GM21619 (cell line): ENCODE data around the gene DCLK3.

Source experiments
- ATAC-seq: cut with Tn5 transposase; IDR thresholded peaks from one replicate; pipeline ENCODE4 v1.9.1; 2021; ENCODE audit not compliant: unreplicated experiment

Gene DCLK3

DNA sequence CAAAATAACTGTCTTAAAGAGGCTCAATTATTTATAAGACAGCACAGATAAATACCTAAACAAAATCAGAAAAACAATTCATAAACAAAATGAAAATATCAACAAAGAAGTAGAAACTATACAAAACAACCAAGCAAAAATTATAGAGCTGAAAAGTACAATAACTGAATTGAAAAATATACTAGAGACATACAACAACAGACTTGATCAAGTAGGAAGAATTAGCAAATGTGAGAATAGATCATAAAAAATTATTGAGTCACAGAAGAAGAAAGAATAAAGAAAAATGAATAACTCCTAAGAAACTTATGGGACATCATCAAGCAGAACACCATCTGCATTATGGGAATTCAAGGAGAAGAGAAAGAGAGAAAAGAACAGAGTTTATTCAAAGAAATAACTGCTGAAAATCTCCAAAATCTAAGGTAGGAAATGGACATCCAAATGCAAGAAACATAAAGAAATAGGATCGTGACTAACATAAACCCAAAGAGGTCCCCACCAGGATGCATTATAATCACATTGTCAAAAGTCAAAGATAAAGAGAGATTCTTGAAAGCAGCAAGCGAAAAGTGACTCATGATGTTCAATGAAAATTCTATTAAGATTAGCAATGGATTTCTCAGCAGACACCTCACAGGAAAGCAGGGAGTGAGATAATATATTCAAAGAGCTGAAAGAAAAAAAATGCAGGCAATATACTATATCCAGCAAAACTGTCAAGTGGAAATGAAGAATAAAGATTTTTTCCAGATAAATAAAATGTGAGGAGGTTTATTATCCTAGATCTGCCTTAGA is 85.9 kb downstream of the DCLK3 start:
- ATAC-seq = no peak

DNA sequence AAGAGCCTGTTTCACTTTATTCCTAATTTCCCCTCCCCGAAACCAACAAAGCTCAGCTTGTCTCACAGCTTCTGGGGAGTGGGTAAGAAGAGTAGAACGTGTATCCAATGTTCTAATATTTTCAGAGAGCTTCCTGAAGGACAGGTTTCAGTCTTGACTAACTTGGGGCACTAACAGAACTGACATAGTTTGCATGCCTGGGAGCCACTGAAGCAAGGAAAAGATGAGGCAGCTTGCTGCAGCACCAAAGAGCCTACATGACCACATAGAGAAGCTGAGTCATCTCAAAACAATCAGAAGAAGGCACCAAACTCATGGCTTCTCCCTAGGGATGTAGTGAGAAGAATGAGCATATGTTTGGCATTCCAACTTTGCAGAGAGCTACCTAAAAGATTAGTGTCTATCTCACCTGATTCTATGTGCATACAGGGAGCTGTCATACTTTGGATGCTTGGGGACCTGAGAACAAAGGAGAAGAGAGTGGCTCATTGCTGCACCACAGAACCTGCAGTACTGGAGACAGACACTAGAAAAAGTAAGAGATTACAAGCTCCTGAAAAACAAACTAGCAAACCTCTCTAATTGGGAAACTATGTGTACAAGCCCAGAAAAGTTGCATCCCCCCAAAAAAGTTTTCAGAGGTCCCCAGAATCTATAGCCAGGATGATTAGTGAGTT is 86.9 kb downstream of the DCLK3 start:
- peak; percentile 52 for ATAC-seq

DNA sequence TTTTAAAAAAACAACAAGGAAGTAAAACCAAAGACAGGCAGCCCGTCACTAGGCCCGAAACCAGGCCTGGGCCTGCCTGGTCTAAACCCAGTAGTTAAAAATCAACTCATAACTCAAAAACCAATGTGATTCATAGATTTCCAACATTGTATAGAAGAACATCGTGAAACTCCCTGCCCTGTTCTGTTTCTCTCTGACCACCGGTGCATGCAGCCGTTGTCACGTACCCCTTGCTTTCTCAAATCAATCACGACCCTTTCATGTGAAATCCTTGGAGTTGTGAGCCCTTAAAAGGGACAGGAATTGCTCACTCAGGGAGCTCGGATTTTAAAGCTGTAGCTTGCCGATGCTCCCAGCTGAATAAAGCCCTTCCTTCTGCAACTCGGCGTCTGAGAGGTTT is 89.5 kb downstream of the DCLK3 start:
- ATAC-seq = no peak

DNA sequence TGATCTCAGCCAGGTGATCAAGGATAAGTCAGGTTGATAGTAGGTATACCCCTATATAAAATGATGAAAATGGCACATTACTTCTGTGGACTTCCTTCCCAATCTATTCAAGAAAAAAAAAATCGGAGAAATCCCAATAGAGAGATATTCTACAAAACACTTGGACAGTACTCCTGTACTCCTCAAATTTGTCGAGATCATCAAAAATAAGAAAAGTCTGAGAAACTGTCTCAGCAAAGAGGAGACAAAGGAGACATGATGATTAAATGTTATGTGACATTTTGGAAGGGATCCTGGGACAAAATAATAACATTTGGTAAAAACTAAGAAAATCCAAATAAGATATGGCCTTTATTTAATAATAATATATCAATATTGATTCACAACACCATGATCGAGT is 94.6 kb downstream of the DCLK3 start:
- ATAC-seq = no peak

DNA sequence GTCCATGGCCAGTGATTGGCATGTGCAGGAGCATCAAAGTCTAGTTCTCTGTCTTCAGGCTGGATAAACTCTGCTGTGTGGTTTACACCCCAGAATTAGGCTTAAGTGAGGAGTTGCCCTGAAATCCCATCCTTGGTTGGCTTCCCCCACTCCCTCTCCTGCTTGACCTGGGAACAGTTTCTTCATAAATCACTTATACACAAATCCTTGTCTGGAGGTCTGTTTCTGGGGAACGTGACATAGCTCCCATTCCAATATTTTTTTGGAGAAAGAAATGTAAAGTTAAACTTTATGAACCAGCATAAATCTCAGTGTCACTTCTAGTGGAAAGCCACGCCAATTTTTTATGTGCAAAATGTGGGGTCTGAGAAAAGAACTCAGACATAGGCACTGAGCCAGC is 98.2 kb downstream of the DCLK3 start:
- no peak for ATAC-seq

DNA sequence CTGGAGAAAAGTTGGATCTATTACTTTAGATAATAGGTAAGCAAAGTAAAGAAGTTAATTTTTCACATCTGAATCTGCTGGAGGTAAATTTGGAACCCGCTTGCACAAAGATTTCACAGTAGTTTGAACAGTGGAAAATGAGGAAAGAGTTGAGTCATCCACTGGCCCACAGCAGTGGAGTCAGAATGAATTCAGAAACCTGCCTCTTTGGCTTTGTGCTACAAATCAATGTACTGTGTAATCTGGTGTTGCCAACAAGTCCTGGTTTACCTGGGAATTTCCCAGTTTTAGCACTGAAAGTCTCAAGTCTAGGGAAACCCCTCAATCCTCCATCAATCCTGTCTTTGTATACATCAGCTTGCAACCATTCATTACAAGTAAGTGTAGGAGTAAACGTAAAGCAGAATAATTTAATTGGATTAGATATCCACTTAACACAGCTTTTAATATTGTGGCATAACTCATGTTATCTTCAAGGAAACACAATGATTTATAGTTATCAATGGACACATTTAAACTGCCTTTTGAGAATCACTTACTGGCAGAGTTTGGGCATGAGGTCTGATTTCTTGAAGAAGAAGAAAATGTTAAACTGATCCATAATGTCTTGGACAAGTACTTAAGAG is 100.6 kb downstream of the DCLK3 start:
- peak; percentile 67 for ATAC-seq

DNA sequence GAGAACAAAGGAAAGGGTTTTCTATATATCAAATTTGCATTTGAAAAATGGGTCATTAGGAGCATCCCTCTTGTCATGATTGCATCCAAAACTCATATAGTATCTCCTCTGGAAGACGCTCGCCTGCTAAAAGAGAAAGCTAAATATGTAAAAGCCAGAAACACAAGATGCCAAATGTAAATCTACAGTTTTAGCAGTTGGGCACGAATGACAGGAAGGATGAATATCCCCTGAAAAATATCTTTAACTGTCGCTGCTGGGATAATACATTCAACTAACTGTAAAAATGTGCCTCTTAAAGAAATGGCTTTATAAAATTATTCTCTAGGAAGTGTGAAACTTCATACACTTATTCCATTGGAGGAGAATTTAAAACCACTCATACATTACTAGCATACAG is 101.7 kb downstream of the DCLK3 start:
- ATAC-seq = no peak
